Measurements from ENCODE around the gene PRSS48. TPM values are rescaled to one million over a fixed set of nuclear protein-coding genes. Genes with fewer than 3 reads are reported as not detected.

PRSS48 gene
- total RNA-seq, 1 donor from 2014 or later, result not detected

- no peak for DNase-seq (ENCODE audit: low spot score)
- H3K4me3 Mint-ChIP-seq (ENCODE audit: unreplicated experiment), result no peak overlapping the region
Measured at GRCh38 chr4:151331276-151332042, 54.5 kb downstream of the PRSS48 start.

GRCh38 chr4:151339467-151339866 lies 62.5 kb downstream of the PRSS48 start:
- Mint-ChIP-seq H3K27ac (ENCODE audit: unreplicated experiment) (no peak overlapping the region), H3K9me3 (ENCODE audit: low read depth) (no peaks in the 10 kb centered on the region), H3K4me3 (ENCODE audit: unreplicated experiment) (no peak overlapping the region), H3K36me3 (ENCODE audit: low read depth) (peaks cover 2% of the 10 kb centered on the region), H3K27me3 (ENCODE audit: low read depth) (peaks cover 2% of the 10 kb centered on the region), H3K4me1 (ENCODE audit: low read depth) (peaks cover 4% of the 10 kb centered on the region)
- DNase-seq (ENCODE audit: low spot score), result no peak
- TF ChIP-seq CTCF (IDR thresholded peaks at IDR 0.05), result no peak

More at GRCh38 chr4:151331276-151332042, 54.5 kb downstream of the PRSS48 start:
- no peaks in the 10 kb centered on the region for H3K9me3 Mint-ChIP-seq (ENCODE audit: low read depth)
- H3K27ac Mint-ChIP-seq (ENCODE audit: unreplicated experiment), result no peak overlapping the region
- TF ChIP-seq CTCF (IDR thresholded peaks at IDR 0.05), result no peak
- no peaks in the 10 kb centered on the region for H3K36me3 Mint-ChIP-seq (ENCODE audit: low read depth)
- H3K27me3 Mint-ChIP-seq (ENCODE audit: low read depth), result no peaks in the 10 kb centered on the region
- H3K4me1 Mint-ChIP-seq (ENCODE audit: low read depth), result no peaks in the 10 kb centered on the region

- peaks cover 4% of the 10 kb centered on the region for H3K4me1 Mint-ChIP-seq (ENCODE audit: low read depth)
- H3K4me3 Mint-ChIP-seq (ENCODE audit: unreplicated experiment), result no peak overlapping the region
- TF ChIP-seq CTCF (IDR thresholded peaks at IDR 0.05), result no peak
- H3K36me3 Mint-ChIP-seq (ENCODE audit: low read depth), result peaks cover 2% of the 10 kb centered on the region
- DNase-seq (ENCODE audit: low spot score), result no peak
- no peak overlapping the region for H3K27ac Mint-ChIP-seq (ENCODE audit: unreplicated experiment)
- peaks cover 4% of the 10 kb centered on the region for H3K9me3 Mint-ChIP-seq (ENCODE audit: low read depth)
- H3K27me3 Mint-ChIP-seq (ENCODE audit: low read depth), result peaks cover 2% of the 10 kb centered on the region
Measured at GRCh38 chr4:151340751-151341385, 63.9 kb downstream of the PRSS48 start.

Other genes starting within 250 kb of the PRSS48 start
- 1,042 to 1,173 TPM (median 1,077 TPM) in 3 replicates for gene RPS3A, start 177.5 kb upstream of the PRSS48 start, total RNA-seq
- 31.2 to 57.5 TPM (median 32.0 TPM) in 3 replicates for gene SH3D19, start 48.4 kb downstream of the PRSS48 start, total RNA-seq
- 1.7 to 4.8 TPM (median 1.8 TPM) in 3 replicates for gene FHIP1A, start 132.0 kb downstream of the PRSS48 start, total RNA-seq